DND-41 (cell line): ENCODE data around the gene SIGLEC6.

Experiments
- ATAC-seq: fragments of 200-7000 bp; cut with Tn5 transposase; 3 replicates; pipeline ENCODE4 v1.9.1; 2021; ENCODE audit warnings: low read depth; ENCODE audit not compliant: insufficient read depth
- DNase-seq: peaks from one replicate; pipeline ENCODE4 v3.0.0-alpha.2; 2020
- H2AFZ ChIP-seq: 2 replicates; pipeline ENCODE4 v1.6.0; 2012; ENCODE audit warnings: low read depth, low read length
- H3K27ac ChIP-seq: 2 replicates; pipeline ENCODE4 v1.5.1; 2012; ENCODE audit warnings: low read length, inconsistent platforms
- H3K27me3 ChIP-seq: fragments of 200-600 bp; sonication (generic); 2 replicates; pipeline ENCODE4 v1.6.0; 2012; ENCODE audit warnings: low read length, mild to moderate bottlenecking, inconsistent platforms; ENCODE audit not compliant: insufficient read depth, poor library complexity
- H3K36me3 ChIP-seq: 2 replicates; pipeline ENCODE4 v1.5.1; 2012; ENCODE audit warnings: low read length, inconsistent platforms; ENCODE audit not compliant: insufficient read depth
- H3K4me1 ChIP-seq: 2 replicates; pipeline ENCODE4 v1.5.1; 2012; ENCODE audit warnings: mild to moderate bottlenecking, low read length; ENCODE audit not compliant: insufficient read depth
- H3K4me2 ChIP-seq: 2 replicates; pipeline ENCODE4 v1.6.0; 2012; ENCODE audit warnings: mild to moderate bottlenecking, moderate library complexity, low read length, inconsistent platforms; ENCODE audit not compliant: insufficient read depth
- H3K4me3 ChIP-seq, 2 experiments: fragments of 200-600 bp in 1 of 2; shearing (Covaris generic) in 1 of 2; 2 replicates each; pipeline ENCODE4 v1.5.1; 2012 to 2016; ENCODE audit warnings: inconsistent platforms in 2 of 2, low read length in 2 of 2, mild to moderate bottlenecking in 2 of 2, low read depth in 1 of 2, moderate library complexity in 1 of 2
- H3K79me2 ChIP-seq: 2 replicates; pipeline ENCODE4 v1.6.0; 2012; ENCODE audit warnings: low read length, inconsistent platforms; ENCODE audit not compliant: insufficient read depth
- H3K9ac ChIP-seq: 2 replicates; pipeline ENCODE4 v1.6.0; 2012; ENCODE audit warnings: low read depth, mild to moderate bottlenecking, inconsistent platforms, low read length, moderate library complexity
- H3K9me3 ChIP-seq: 2 replicates; pipeline ENCODE4 v1.5.1; 2012; ENCODE audit warnings: low read length, moderate library complexity, mild to moderate bottlenecking, inconsistent platforms; ENCODE audit not compliant: insufficient read depth, severe bottlenecking
- H4K20me1 ChIP-seq: 2 replicates; pipeline ENCODE4 v1.6.0; 2012; ENCODE audit warnings: low read length; ENCODE audit not compliant: insufficient read depth
- CTCF ChIP-seq: IDR thresholded peaks from 2 replicates; pipeline ENCODE4 v1.5.1; 2012; ENCODE audit warnings: borderline replicate concordance, low read length, moderate library complexity, mild to moderate bottlenecking; ENCODE audit not compliant: poor library complexity, severe bottlenecking; ENCODE audit errors: extremely low read depth
- EZH2 ChIP-seq: IDR thresholded peaks from 3 replicates; pipeline ENCODE4 v1.6.1; 2012; ENCODE audit warnings: borderline replicate concordance, low read depth, mild to moderate bottlenecking, moderate library complexity, low read length, inconsistent platforms; ENCODE audit not compliant: severe bottlenecking

Gene SIGLEC6

GRCh38 chr19:51539821-51540366 is 8.4 kb upstream of the SIGLEC6 start:
- no peaks in the 10 kb centered on the region for H3K27me3 ChIP-seq
- H3K36me3 ChIP-seq, result no peaks in the 10 kb centered on the region
- H3K4me1 ChIP-seq, result no peaks in the 10 kb centered on the region
- H3K4me2 ChIP-seq, result no peak overlapping the region
- H3K27ac ChIP-seq, result no peak overlapping the region
- no peak overlapping the region for H2AFZ ChIP-seq
- TF ChIP-seq EZH2 (no peak), CTCF (no peak)
- ATAC-seq, result no peak
- H3K9ac ChIP-seq, result no peak overlapping the region
- H3K79me2 ChIP-seq, result no peaks in the 10 kb centered on the region
- no peak for DNase-seq
- H3K9me3 ChIP-seq, result no peaks in the 10 kb centered on the region
- peaks cover 3% of the 10 kb centered on the region; the same call in 1 of the 2 replicates for H4K20me1 ChIP-seq
- H3K4me3 ChIP-seq, result no peak overlapping the region

- Histone ChIP-seq H4K20me1 (no peaks in the 10 kb centered on the region; the same call in 1 of the 2 replicates), H3K27me3 (peaks cover 22% of the 10 kb centered on the region), H3K9ac (no peak overlapping the region), H3K27ac (no peak overlapping the region), H3K9me3 (no peaks in the 10 kb centered on the region), H3K36me3 (no peaks in the 10 kb centered on the region), H3K4me1 (no peaks in the 10 kb centered on the region), H2AFZ (no peak overlapping the region), H3K4me2 (no peak overlapping the region), H3K4me3 (no peak overlapping the region), H3K79me2 (no peaks in the 10 kb centered on the region)
- ATAC-seq (no peak), DNase-seq (no peak)
- TF ChIP-seq CTCF (no peak), EZH2 (no peak)
Observed at GRCh38 chr19:51535535-51535934, 4.1 kb upstream of the SIGLEC6 start.

- H3K9ac ChIP-seq, result no peak overlapping the region
- H3K79me2 ChIP-seq, result no peaks in the 10 kb centered on the region
- H4K20me1 ChIP-seq, result peaks cover 3% of the 10 kb centered on the region
- H3K9me3 ChIP-seq, result no peaks in the 10 kb centered on the region
- H3K4me3 ChIP-seq, result no peak overlapping the region
- DNase-seq, result no peak
- H3K27ac ChIP-seq, result no peak overlapping the region
- H3K27me3 ChIP-seq, result peaks cover 28% of the 10 kb centered on the region
- no peak for ATAC-seq
- TF ChIP-seq CTCF (no peak), EZH2 (no peak)
- no peak overlapping the region for H3K4me2 ChIP-seq
- H3K4me1 ChIP-seq, result no peaks in the 10 kb centered on the region
- no peaks in the 10 kb centered on the region for H3K36me3 ChIP-seq
- no peak overlapping the region for H2AFZ ChIP-seq
Observed at GRCh38 chr19:51530616-51531015, 854 bp downstream of the SIGLEC6 start.
